Measurements from ENCODE around the gene IQSEC2.

The IQSEC2 gene

DNA sequence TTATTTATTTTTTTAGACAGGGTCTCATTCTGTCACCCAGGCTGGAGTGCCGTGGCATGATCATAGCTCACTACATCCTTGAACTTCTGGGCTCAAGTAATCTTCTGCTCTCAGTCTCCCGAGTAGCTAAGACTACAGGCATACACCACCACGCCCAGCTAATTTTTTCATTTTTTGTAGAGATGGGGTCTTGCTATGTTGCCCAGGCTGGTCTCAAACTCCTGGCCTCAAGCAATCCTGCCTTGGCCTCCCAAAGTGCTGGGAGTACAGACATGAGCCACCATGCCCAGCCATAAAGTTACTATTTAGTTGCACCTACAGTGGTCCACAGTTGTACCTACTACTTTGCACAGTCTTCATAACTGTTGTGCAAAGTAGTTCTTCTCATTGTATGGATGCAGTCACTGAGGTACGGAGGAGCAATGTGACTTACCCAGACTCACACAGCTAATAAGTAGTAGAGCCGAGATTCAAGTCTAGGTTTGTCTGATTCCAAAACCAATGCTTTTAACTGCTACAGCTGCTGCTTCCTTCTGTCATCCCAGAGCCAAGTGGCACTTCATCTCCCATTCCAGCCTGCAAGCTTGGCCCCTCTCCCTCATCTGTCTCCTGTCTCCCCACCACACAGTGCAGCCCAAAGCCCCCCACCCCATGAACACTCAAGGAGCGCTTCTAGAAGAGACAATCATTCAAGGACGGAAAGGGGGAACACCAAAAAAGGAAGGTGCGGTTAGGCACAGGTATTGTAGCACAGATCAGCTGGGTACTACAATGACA, 24.0 kb upstream of the IQSEC2 start:
- no peak for DNase-seq

- no peak for DNase-seq
Observed at GRCh38 chrX:53303195-53303594, 21.8 kb upstream of the IQSEC2 start.

- no peak for DNase-seq
Observed at GRCh38 chrX:53300157-53300556, 18.8 kb upstream of the IQSEC2 start.

DNA sequence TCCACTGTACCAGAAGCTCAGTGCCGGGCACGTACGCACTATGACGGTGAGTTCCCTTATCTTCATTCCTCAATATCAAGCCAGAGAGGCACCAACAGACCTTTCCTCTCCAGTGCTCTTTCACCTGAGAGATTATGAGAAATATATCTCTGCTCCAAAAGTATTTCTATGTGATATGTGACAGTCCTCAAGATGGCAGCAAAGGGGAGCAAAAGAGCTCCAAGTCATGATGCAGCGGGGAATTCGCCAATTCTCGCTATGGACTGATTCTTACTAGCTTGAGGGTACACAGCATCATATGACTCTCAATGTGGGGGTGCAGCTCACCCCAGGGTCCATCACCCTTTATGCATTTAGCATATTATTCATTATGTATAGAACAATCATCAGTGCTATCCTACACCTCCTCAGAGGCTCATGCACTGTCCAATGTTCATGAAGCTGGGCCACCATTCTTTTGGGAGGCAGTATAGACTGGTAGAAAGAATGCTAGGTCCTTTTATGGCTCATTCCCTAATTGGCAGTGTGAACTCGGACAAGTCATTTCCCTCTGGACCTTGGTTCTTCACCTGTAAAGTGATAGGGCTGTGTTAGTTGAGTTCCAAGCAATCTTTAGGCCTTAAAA, 12.8 kb upstream of the IQSEC2 start:
- no peak for DNase-seq

GRCh38 chrX:53291596-53291995, 10.2 kb upstream of the IQSEC2 start:
- no peak for DNase-seq

DNA sequence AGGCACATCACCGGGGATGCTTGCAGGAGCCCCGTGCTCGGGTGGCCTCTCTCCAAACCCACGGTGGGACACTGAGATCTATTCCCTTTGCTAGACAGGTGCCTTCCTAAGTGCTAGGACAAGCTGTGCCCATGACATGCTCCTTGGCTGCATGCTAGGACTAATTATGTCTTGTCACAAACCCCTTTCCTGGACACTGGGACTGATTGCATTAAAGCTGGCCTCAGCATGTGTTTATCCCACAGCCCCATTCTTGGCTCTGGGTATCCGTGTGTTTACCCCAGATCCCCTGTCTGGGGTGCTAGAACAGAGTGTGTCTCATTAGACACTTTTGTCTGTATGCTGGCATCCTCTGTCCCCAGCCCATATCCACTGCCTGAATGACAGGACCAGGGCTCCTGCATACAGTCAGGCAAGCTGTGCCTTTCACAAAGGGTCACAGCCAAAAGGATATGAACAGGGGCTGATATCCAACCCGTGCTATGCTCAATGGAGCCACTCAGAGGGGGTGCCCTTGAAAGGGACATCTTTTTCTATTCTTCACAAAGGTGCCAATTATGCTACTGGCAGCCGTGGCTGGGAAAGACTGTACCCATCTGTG, 9.2 kb upstream of the IQSEC2 start:
- no peak for DNase-seq

DNA sequence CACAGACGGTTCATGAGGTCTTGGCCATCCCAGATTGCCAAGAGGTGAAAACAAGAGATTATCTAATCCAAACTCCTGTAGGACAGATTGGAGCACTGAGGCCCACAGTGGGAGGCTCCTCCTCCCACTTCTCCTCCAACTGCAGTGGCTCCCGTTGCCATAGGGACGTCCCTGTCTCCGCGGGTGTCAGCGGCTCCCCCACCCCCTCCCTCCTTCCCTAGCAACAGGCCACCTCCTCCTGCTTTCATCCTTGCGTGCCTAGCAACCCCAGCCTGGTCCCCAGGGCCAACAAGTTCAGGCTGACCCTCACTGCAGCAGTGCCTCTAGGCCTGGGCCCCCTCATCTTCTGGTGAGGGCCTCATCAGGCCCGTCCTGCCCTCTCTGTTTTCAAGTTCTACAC, 6.8 kb upstream of the IQSEC2 start:
- no peak for DNase-seq

DNA sequence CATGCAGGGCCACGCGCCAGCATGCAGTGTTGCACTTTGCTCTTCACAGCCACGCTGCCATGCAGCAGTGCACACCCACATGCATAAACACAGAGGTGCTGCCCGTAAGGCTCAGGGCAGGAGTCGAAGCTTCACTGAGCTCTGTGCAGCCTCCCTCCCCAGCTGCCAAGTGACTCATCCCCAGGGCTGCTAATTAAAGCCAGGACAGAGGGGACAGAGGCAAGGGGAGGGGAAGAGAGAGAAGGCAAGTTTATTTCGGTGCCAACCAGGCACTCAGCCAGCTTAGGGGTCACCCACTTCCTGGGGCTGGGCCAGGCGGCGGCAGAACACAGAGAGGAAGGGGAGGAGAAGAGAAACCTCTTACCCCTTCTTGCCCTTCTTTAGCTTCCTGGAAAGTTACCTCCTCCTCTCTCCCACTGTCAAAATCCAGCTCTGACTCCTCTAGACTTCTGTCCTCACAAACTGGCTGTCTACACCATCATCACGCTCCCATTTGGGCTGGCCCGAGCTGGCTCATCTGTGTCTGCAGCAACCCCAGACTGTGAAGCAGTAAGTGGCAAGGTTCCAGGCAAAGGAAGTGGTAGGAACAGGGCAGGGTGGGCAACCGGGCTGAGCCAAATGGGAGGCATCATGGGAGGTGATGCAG, 6.2 kb upstream of the IQSEC2 start:
- DNase-seq = no peak

- DNase-seq = no peak
Observed at GRCh38 chrX:53286171-53286570, 4.8 kb upstream of the IQSEC2 start.

- DNase-seq = no peak
Observed at GRCh38 chrX:53285591-53285990, 4.2 kb upstream of the IQSEC2 start.

DNA sequence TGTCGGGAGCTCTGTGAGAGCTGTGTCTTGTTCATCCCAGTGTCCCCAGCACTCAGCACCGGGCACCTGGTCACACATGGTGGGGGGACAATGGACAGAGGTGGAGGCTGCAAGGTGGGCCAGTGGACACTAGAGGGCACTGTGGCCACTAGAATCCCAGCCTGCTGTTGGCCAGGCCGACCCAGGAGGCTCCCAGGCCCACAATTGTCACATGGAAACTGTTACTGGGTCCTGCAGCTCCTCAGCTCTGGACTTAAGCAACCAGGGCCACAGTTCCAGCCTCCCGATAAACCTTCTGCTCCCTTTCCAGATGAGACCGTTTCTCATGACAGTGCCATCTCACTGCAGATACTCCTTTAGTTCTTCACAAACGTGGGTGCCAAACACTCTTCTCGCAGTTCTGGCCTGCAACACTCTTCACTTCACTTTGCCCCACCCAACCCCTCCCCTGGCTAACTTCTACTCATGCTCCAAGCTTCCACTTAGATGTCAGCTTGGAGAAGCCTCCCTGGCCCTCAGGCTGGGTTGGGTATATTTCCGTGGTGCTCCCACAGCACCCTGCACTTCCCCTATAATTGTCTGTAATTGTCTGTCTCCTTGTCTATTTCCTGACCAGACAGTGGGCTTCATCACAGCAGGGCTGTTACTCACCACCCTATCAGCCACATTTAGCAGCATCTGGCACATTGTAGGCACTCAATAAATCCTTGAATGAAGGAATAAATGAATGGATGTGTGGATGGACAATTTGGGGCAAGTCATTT, 3.5 kb upstream of the IQSEC2 start:
- DNase-seq = no peak

GRCh38 chrX:53283567-53283966, 2.2 kb upstream of the IQSEC2 start:
- DNase-seq = no peak

- no peak for DNase-seq
Observed at GRCh38 chrX:53283099-53283498, 1.7 kb upstream of the IQSEC2 start.

GRCh38 chrX:53281963-53282695, 745 bp upstream of the IQSEC2 start:
- DNase-seq = no peak

DNA sequence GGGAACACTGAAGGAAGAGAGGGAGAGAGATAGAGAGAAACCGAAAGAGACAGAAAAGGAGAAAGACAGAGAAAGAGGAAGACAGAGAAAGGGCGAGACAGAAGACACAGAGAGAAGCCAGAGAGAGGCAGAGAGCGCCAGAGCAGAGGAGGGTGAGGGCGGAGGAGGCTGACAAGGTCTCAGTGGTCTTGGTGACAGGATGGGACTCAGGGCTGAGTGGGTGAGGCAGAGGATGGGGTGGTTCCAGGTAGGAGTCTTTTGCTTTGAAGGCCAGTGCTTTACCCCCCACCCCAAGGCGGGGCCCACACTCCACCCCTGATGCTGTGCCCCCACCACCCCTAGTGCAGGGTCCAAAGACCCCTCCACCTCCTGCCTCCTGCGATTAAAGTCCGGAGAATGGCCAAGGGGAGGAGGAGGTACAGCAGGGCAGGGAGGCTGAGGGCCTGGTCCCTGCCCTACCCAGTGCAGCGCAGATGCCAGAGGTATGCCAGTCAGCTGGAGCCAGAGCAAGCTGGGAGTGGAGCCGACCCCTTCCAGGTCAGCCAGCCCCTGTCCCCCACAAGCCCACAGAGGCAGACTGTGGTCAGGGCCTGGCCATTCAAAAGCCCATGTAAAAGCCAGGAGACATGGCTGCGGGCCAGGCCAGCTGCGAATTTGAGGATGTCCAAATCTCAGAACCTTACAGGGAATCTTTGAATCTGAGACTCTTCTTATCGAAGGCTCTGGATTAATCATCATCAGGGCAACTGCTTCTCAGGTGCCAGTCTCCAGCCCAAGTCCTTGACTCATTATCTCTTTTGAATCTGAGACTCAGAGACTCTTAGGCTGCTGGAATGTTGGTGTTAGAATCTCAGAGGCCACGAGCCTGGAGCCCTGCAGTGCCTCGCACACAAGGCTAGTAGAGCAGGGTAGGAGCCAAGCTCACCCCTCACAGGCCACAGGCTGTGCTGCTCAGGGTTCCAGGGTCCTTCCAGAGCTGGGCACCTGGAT, 758 bp downstream of the IQSEC2 start:
- DNase-seq = no peak

DNA sequence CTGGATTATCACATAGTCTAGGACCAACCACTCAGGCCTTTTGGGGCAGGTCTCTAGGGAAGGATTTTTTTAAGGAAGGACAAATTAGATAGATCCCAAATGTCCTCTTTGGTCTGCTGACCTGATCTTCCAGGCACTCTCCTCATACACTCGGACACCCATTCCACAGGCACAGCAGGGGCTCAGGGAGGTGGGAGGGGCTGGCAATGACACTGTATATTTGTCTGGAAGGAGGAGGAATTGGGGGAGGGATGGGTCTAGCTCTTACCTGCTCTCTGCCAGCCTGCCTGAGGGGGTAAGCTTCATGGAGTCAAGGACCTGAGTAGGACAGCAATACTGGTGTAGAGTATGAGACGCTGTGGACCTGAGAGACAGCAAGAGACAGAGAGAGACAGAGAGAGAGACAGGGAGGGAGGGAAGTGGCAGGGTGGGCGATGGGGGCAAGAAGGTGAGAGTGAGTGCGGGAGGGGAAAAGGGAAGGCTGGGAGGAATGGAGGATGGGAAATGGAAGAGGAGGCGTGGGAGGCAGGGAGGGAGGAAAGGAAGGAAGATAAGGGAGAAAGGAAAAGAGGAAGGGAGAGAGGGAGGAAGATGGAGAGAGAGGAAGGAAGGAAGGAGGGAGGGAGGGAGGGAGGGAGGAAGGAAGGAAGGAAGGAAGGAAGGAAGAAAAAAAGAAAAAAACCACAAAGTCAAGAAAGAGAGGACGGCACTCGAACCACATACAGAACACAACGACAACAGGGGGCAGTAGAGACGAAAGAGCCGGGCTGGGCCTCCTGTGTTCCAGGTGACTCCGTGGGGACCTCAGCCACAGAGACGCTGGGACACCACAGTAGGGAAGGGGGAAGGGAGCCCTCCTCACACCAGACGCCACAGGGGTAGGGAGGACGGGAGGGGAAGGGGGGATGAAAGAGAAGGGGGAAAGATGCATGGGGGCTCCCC, 1.8 kb downstream of the IQSEC2 start:
- no peak for DNase-seq

GRCh38 chrX:53272808-53273337, 8.5 kb downstream of the IQSEC2 start:
- no peak for DNase-seq

- DNase-seq = no peak
Observed at GRCh38 chrX:53269536-53270107, 11.8 kb downstream of the IQSEC2 start.

DNA sequence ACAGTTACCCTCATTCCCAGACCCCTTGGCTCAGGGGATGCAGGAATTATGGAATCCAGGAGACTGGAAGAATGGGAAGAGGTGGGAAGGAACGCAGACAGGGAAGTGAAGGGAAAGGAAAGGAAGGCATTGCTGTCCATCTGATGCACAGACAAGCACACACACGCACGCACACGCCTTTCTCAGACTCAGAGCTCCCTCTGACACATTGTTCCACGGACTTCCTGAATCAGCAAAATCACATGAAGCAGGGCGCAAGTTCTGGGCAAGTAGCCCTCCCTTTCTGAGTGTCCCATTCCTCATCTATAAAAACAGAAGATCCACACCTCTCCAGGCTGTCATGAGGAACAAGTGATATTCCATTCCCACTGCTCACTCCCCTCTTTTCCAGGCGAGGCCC, 13.2 kb downstream of the IQSEC2 start:
- DNase-seq = no peak
